Fibroblast of pulmonary artery (primary cell): Measurements from ENCODE around the gene NUPR1.
A peak's percentile ranks its signal among the peaks of the same experiment; 100 is the strongest.

Experiments used
- DNase-seq: peaks from one replicate; pipeline ENCODE4 v3.0.0-alpha.2; 2010; ENCODE audit warnings: low read depth
- H3K4me3 ChIP-seq: replicated peaks from 2 replicates; pipeline ENCODE4 v1.5.1; 2011; ENCODE audit warnings: low read depth, mild to moderate bottlenecking, control low read depth, low read length, moderate library complexity
- CTCF ChIP-seq: IDR thresholded peaks from 2 replicates; pipeline ENCODE4 v1.5.1; 2011; ENCODE audit warnings: mild to moderate bottlenecking, control low read depth, low read length, inconsistent platforms; ENCODE audit errors: missing control alignments

NUPR1 gene

GRCh38 chr16:28496844-28497243 lies 41.9 kb downstream of the NUPR1 start:
- no peak for DNase-seq
- TF ChIP-seq CTCF, result no peak
- H3K4me3 ChIP-seq, result no peak overlapping the region

- no peak for TF ChIP-seq CTCF
- DNase-seq, result no peak
- no peak overlapping the region for H3K4me3 ChIP-seq
These were observed 42.7 kb downstream of the NUPR1 start for GRCh38 chr16:28495795-28496749.

GRCh38 chr16:28495098-28495793 lies 43.5 kb downstream of the NUPR1 start:
- no peak for TF ChIP-seq CTCF
- no peak for DNase-seq

GRCh38 chr16:28494121-28494851 lies 44.5 kb downstream of the NUPR1 start, which contains the start of gene APOBR:
APOBR (plus strand) TSS chr16:28494643; CDS start chr16:28494682, 39 bp downstream.
- no peak for TF ChIP-seq CTCF
- H3K4me3 ChIP-seq, result no peak within 1 kb of the TSS
- DNase-seq, result no peak

More at GRCh38 chr16:28495098-28495793, 43.5 kb downstream of the NUPR1 start:
- no peak overlapping the region for H3K4me3 ChIP-seq

GRCh38 chr16:28492511-28492910 lies 46.3 kb downstream of the NUPR1 start:
- H3K4me3 ChIP-seq, result peak overlapping the region; percentile 100
- DNase-seq, result no peak
- no peak for TF ChIP-seq CTCF

- H3K4me3 ChIP-seq, result peak within 1 kb of the TSS; percentile 100
- DNase-seq, result peak; percentile 97
- TF ChIP-seq CTCF, result no peak
These were observed 46.8 kb downstream of the NUPR1 start, which contains the start of gene CLN3 for GRCh38 chr16:28491970-28492474. CLN3 (minus strand) TSS chr16:28492074; CDS start chr16:28491759, 315 bp downstream.
